IPS DF 4.7 (cell line): ENCODE measurements around the gene CREBRF.
"Not testable (repeated sequence)": the region's sequence is repeated elsewhere in the genome, so short reads cannot be mapped to it uniquely, and the experiment has no call there.

Experiments
- DNase-seq: peaks from one replicate; pipeline ENCODE4 v3.0.0-alpha.2; 2013; ENCODE audit warnings: low spot score; ENCODE audit errors: extremely low read depth

The CREBRF gene

GRCh38 chr5:173035904-173036707, 20.0 kb upstream of the CREBRF start:
- DNase-seq: no peak

GRCh38 chr5:173039188-173039587, 17.0 kb upstream of the CREBRF start:
- no peak for DNase-seq

GRCh38 chr5:173039964-173040363, 16.2 kb upstream of the CREBRF start:
- no peak for DNase-seq

- no peak for DNase-seq
Measured at GRCh38 chr5:173041881-173042762, 14.0 kb upstream of the CREBRF start.

GRCh38 chr5:173042763-173043107, 13.4 kb upstream of the CREBRF start:
- DNase-seq: no peak

GRCh38 chr5:173045474-173045873, 10.7 kb upstream of the CREBRF start:
- no peak for DNase-seq

GRCh38 chr5:173047096-173047837, 8.9 kb upstream of the CREBRF start:
- not testable (repeated sequence) for DNase-seq

- no peak for DNase-seq
Measured at GRCh38 chr5:173047838-173048105, 8.4 kb upstream of the CREBRF start.

GRCh38 chr5:173050791-173051190, 5.4 kb upstream of the CREBRF start:
- no peak for DNase-seq

- no peak for DNase-seq
Measured at GRCh38 chr5:173051746-173052145, 4.4 kb upstream of the CREBRF start.

GRCh38 chr5:173053041-173053440, 3.1 kb upstream of the CREBRF start:
- DNase-seq: no peak

GRCh38 chr5:173055042-173055721, 970 bp upstream of the CREBRF start:
- no peak for DNase-seq

GRCh38 chr5:173055722-173055982, 500 bp upstream of the CREBRF start:
- DNase-seq: no peak

GRCh38 chr5:173056783-173057061, 570 bp downstream of the CREBRF start:
- DNase-seq: no peak

- DNase-seq: peak; percentile 66
Measured at GRCh38 chr5:173057062-173057924, 1.1 kb downstream of the CREBRF start.

- DNase-seq: no peak
Measured at GRCh38 chr5:173062141-173062540, 6.0 kb downstream of the CREBRF start.

GRCh38 chr5:173065155-173065554, 9.0 kb downstream of the CREBRF start:
- no peak for DNase-seq

- DNase-seq: no peak
Measured at GRCh38 chr5:173069671-173070070, 13.5 kb downstream of the CREBRF start.

GRCh38 chr5:173075137-173075843, 19.1 kb downstream of the CREBRF start:
- no peak for DNase-seq

- DNase-seq: no peak
Measured at GRCh38 chr5:173075970-173076369, 19.8 kb downstream of the CREBRF start.
